EL (cell line): ENCODE measurements around the gene TAS2R60.
"Not testable (repeated sequence)": the region's sequence is repeated elsewhere in the genome, so short reads cannot be mapped to it uniquely, and the experiment has no call there.

Experiments used
- DNase-seq: peaks from one replicate; pipeline ENCODE4 v3.0.0-alpha.2; 2016

The TAS2R60 gene

GRCh38 chr7:143411976-143412708, 31.1 kb upstream of the TAS2R60 start:
- no peak for DNase-seq

DNA sequence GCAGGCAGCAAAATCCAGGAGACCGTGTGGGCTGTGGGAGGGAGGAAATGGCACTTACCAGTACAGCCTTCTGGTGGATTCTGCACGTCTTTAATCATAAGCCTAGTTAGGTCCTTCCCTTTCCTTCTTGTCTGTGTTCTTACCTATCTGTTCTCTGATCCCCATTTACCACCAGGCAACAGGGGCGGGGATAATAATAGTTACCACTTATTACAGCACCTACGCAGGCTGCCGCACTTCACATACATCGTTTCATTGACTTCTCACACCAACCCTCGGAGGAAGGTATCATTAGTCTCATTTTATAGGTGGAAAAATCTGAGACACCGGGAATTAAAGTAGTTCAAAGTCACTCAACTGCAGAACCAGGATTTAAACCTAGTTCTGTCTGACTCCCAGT, 30.1 kb upstream of the TAS2R60 start:
- DNase-seq, result no peak

- DNase-seq, result not testable (repeated sequence)
Observed at GRCh38 chr7:143415209-143415608, 28.0 kb upstream of the TAS2R60 start.

GRCh38 chr7:143415742-143416397, 27.4 kb upstream of the TAS2R60 start:
- no peak for DNase-seq

GRCh38 chr7:143416565-143417149, 26.6 kb upstream of the TAS2R60 start:
- DNase-seq, result peak; percentile 53

DNA sequence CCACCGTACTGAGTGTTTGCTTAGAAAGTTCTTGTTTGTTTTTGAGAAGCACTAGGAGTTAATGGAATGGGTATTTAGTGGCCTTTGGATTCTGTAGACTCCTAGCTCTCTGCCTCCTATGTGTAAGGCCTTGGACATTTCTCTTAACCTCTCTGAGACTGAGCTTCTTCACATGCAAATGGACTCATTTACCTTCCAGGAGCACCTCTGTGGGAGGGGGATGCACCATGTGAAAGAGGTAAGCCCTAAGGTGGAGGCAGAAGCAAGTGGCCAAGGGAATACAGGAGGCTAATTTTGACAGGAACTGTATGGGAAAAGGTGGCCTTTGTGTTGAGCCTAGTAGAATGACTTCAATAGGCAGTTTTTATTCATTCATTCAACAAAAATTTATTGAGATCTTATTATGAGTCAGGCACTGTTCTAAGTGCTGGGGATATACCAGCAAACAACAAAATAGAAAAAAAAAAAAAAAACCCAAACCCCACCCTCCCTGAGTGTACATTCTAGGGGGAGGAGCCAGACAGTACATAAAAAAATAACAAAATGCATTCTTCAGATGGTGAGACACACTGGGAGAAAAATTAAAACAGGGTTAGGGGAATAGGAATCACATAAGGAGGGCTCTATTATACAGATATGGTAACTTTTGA, 25.4 kb upstream of the TAS2R60 start:
- no peak for DNase-seq

- no peak for DNase-seq
Observed at GRCh38 chr7:143418681-143419458, 24.4 kb upstream of the TAS2R60 start.

GRCh38 chr7:143419880-143420279, 23.4 kb upstream of the TAS2R60 start:
- DNase-seq, result no peak

DNA sequence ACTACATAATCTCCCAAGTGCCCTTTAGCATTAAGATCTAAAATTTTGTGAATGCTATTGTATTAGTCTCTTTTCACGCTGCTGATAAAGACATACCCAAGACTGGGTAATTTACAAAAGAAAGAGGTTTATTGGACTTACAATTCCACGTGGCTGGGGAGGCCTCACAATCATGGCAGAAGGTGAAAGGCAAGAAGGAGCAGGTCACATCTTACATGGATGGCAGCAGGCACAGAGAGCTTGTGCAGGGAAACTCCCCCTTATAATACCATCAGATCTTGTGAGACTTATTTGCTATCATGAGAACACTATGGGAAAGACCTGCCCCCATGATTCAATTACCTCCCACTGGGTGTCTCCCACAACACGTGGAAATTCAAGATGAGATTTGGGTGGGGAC, 22.6 kb upstream of the TAS2R60 start:
- DNase-seq, result not testable (repeated sequence)

GRCh38 chr7:143422033-143422432, 21.2 kb upstream of the TAS2R60 start:
- DNase-seq, result no peak

DNA sequence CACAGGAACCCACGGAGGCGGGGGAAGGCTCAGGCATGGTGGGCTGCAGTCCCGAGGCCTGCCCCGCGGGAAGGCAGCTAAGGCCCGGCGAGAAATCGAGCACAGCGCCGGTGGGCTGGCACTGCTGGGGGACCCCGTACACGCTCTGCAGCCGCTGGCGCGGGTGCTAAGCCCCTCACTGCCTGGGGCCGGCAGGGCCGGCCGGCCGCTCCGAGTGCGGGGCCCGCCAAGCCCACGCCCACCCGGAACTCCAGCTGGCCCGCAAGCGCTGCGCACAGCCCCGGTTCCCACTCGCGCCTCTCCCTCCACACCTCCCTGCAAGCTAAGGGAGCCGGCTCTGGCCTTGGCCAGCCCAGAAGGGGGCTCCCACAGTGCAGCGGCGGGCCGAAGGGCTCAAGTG, 18.8 kb upstream of the TAS2R60 start:
- DNase-seq, result not testable (repeated sequence)

DNA sequence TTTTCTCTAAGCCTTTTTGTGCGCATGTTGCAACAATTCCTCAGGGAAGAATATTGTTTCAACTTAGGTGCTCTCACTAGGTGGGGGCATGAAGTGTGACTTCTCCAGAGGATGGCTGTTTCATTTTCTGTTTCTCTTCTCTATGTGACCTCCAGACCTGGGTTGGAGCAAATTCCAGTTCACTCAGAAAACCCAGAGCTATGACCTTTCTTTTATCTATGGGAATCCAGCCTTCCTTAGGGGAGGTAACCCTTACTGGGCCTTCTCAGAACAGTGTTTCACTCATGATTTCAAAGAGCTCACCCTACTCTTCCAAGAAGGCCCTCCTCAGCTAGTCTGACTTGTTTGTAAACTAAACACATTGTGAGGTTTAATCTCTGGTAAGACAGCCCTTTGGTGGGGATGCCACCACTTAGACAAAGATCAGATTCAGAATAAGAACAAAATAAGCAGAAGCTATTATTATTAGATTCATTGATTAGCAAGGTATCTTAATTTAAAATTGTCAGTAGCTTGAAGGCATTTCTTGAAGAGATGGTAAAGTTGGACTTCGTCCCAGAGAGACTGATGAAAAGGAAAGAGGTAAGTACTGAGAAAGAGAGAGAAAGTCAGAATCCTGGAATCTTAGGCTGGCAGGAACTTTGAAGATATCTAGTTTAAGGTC, 16.6 kb upstream of the TAS2R60 start:
- DNase-seq, result no peak

DNA sequence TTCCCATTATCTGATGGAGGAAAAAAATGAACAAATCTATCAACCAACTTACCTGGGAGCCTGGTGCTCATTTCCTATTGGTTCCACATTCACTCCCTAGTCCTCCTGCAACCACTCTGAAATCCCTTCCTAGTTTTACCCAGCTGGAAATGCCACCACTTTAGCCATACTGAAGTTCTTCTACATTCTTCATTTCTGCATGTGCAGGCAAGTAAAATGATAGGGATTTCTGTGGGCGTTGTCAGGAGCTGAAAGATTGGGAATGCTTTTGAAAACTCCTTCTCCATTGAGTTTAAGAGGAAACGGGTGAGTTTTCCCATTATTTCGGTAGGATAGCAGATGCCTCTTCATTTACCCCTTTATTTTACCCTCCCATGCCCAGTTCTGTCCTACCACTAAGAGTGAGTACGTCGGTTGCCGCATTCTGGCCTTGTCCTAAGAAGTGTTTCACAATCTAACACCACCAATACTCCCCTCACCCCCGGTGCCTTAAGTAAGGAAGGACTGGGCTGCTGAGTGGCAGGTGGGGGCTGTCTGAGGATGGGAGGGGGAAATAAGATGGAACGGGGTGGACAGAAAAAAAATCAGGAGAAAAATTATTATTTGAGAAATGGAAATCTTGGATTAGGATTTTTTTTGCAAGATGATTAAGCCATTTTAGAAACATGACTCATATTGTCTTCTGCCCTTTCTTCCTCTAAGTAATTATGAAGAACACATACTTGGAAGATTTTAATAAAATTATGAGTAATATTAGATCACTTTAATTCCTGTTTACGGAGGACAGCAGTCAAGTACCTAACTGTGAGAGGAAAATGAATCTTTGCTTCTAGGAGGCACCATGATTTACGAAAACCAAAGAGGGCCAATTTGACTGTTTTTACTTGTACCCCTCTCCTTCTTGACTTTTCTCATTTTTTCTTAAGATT, 13.2 kb upstream of the TAS2R60 start:
- DNase-seq, result peak; percentile 48

DNA sequence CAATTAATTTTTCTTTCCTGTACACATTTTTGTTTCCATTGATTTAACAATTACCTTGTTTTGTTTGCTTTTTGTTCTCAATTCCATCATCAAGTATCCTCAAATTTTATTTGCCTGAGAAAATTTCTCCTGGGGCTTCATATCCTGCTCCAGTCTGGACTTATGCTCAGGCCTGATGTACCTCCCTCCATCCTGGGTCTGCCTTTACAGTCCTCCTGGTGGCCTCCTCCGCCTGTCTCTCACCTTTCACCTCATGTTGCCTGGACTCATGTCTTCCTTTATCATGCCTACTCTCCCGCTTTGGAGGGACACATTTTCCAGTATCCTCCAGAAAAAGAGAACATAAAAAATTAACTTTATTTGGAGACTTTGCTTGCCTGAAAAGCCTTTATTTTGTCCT, 12.1 kb upstream of the TAS2R60 start:
- no peak for DNase-seq

DNA sequence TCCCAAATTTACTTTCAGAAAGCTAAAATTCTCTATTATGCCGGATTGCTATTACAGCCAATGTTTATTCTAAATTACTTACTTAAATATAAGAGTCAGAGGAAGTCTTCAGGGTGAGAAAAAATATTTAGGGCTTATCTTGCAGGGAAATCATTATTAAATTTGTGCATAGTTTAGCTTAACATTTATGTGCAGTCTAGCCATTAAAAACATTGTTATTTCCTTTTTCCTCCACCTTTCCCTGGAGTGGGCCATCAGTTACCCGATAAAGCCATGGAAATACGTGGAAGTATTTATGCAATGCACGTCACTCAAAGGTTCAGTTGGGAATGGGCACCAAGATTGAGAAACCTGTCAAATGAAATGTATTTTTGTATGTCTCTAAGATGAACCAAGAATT, 9.5 kb upstream of the TAS2R60 start:
- DNase-seq, result no peak

- peak; percentile 47 for DNase-seq
Observed at GRCh38 chr7:143434660-143435059, 8.6 kb upstream of the TAS2R60 start.

DNA sequence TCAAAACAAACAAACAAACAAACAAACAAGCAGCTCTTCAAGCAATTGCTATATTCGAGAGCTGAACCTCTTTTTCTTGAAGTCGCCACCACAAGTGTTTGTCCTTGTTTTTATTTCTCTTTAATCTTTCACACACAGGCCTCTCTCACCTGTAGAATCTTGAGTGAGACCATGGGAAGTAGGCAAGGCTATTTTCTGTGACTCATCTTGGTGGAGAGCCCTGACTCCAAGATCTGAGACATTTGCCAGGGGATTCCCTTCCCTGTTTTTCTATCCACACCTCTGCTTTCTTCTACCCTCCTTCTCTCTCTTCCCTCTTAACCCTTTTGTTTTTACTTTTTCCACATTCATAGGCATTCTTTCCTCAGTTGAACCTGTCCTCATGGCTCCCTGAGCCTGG, 8.0 kb upstream of the TAS2R60 start:
- no peak for DNase-seq

DNA sequence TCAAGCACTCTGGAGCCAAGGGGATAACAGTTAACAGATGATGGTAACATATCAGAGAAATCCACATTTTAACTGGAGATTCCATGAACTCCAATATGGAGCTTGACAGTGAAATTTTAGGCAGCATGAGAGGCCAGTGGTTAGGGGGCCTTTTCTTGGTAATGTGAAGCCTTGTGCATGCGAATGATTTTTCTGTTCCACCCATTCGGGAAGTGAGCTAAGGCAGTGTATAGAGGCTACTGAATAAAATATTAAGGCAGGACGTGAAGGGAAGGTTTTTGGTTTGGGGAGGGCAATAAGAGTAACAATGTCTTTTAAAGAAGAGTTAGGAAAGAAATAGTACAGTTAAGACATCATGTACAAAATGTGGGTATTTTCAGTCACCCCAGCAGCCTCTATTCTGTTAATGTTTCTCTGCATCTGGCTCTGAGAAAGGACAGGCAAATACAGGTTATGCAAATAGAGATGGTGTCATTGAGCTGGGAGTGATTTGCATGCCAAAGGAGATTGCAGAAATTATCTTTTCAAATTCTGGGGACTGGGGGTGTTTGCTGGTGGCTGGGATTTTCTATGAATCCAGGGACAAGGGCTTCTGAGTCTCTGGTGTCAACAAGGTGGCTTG, 6.8 kb upstream of the TAS2R60 start:
- no peak for DNase-seq

DNA sequence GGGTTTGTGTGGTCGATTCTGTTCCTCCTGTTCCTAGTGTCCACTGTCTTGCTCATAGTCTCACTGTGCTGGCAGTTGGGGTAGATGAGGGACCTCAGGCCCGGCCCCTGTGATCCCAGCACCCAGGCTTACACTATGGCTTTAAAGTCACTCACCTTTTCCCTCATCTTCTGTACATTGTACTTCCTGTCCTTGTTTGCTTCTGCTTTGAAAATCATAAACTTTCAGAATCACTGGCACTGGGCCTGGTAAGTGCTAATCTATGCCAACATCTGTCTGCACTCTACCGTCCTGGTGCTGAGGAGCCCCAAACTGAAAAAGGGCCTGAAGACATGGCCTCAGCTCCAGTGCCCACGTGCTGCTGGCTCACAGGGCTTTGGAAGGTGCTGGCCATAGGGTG, 5.7 kb upstream of the TAS2R60 start:
- no peak for DNase-seq

- DNase-seq, result no peak
Observed at GRCh38 chr7:143439866-143440265, 3.4 kb upstream of the TAS2R60 start.
